Activated CD8-positive, alpha-beta T cell treated with anti-CD3 and anti-CD28 coated beads for 36 hours (primary cell): ENCODE measurements around the gene CDK10. TPM values are rescaled to one million over a fixed set of nuclear protein-coding genes. Genes with fewer than 3 reads are reported as not detected.

Experiments
- ATAC-seq: fragments of 200-7000 bp; cut with Tn5 transposase; one replicate; pipeline ENCODE4 v1.10.0; 2021; ENCODE audit warnings: mild to moderate bottlenecking, moderate library complexity
- CTCF ChIA-PET: fragments of 350-600 bp; sonication (Branson Sonifier 250); formaldehyde crosslinking; loops from one replicate; lab custom pipeline; 2021; ENCODE audit warnings: antibody characterized with exemption; lab: Charles Lee
- POLR2A ChIA-PET: fragments of 350-600 bp; sonication (Branson Sonifier 250); formaldehyde crosslinking; loops from one replicate; lab custom pipeline; 2021; ENCODE audit warnings: antibody characterized with exemption; lab: Charles Lee
- DNase-seq: peaks from one replicate; pipeline ENCODE4 v3.0.0-alpha.2; 2020
- H3K27ac Mint-ChIP-seq: one replicate; pipeline ENCODE4 v1.8.0; 2021; ENCODE audit warnings: mild to moderate bottlenecking, mixed read lengths
- H3K27me3 Mint-ChIP-seq: one replicate; pipeline ENCODE4 v1.8.0; 2021; ENCODE audit warnings: mixed read lengths
- H3K36me3 Mint-ChIP-seq: one replicate; pipeline ENCODE4 v1.8.0; 2021; ENCODE audit warnings: low read depth, mixed read lengths
- H3K4me1 Mint-ChIP-seq: one replicate; pipeline ENCODE4 v1.8.0; 2021; ENCODE audit warnings: low read depth, mixed read lengths
- H3K4me3 Mint-ChIP-seq: one replicate; pipeline ENCODE4 v1.8.0; 2021; ENCODE audit warnings: mild to moderate bottlenecking, moderate library complexity, mixed read lengths
- H3K9me3 Mint-ChIP-seq: one replicate; pipeline ENCODE4 v1.8.0; 2021; ENCODE audit warnings: mixed read lengths
- CTCF ChIP-seq: fragments of 200-600 bp; IDR thresholded peaks from one replicate; pipeline ENCODE4 v1.8.0; 2022; ENCODE audit warnings: antibody characterized with exemption, mild to moderate bottlenecking
- intact Hi-C: fragments of 100-400 bp; cut with micrococcal nuclease; formaldehyde crosslinking; loops from one replicate; pipeline ENCODE4 v1.10.0; 2022
- total RNA-seq, 2 experiments: library from RNA; stranded (reverse); gene quantifications; one replicate each; pipeline ENCODE4 v1.2.3, GENCODE V29; 2021

The CDK10 gene
- total RNA-seq, 2 experiments from 2014 or later, result 85.8 to 98.6 TPM

GRCh38 chr16:89646906-89647305 is 39.6 kb upstream of the CDK10 start:
- H3K9me3 Mint-ChIP-seq, result no peaks in the 10 kb centered on the region
- H3K27ac Mint-ChIP-seq, result no peak overlapping the region
- no peaks in the 10 kb centered on the region for H3K4me1 Mint-ChIP-seq
- POLR2A ChIA-PET, result no interaction called here
- intact Hi-C loops, result no loop called here
- H3K27me3 Mint-ChIP-seq, result no peaks in the 10 kb centered on the region
- ATAC-seq, result no peak
- DNase-seq, result no peak
- H3K36me3 Mint-ChIP-seq, result peaks cover 29% of the 10 kb centered on the region
- TF ChIP-seq CTCF, result no peak
- no peak overlapping the region for H3K4me3 Mint-ChIP-seq
- CTCF ChIA-PET, result no interaction called here

GRCh38 chr16:89651584-89651983 is 34.9 kb upstream of the CDK10 start:
- H3K4me3 Mint-ChIP-seq, result no peak overlapping the region
- POLR2A ChIA-PET, result interaction anchor here (1.0 to 1.2 kb wide), 2 partner anchors 11 to 107 kb away, joined by 4 to 5 read pairs; no protein-coding TSS in a partner anchor
- CTCF ChIA-PET, result interaction anchor here (1.2 kb wide), 1 partner anchor 15 kb away, joined by 5 read pairs; no protein-coding TSS in a partner anchor
- H3K4me1 Mint-ChIP-seq, result peaks cover 20% of the 10 kb centered on the region
- TF ChIP-seq CTCF, result no peak
- no peak overlapping the region for H3K27ac Mint-ChIP-seq
- DNase-seq, result no peak
- ATAC-seq, result no peak
- H3K36me3 Mint-ChIP-seq, result peaks cover 18% of the 10 kb centered on the region
- H3K27me3 Mint-ChIP-seq, result no peaks in the 10 kb centered on the region
- intact Hi-C loops, result no loop called here
- H3K9me3 Mint-ChIP-seq, result no peaks in the 10 kb centered on the region

GRCh38 chr16:89653656-89654295 is 32.7 kb upstream of the CDK10 start:
- ChIA-PET CTCF (no interaction called here), POLR2A (interaction anchor here (1.0 kb wide), 1 partner anchor 46 kb away, joined by 3 read pairs; no protein-coding TSS in a partner anchor)
- ATAC-seq, result no peak
- Mint-ChIP-seq H3K36me3 (peaks cover 9% of the 10 kb centered on the region), H3K27ac (no peak overlapping the region), H3K9me3 (no peaks in the 10 kb centered on the region), H3K4me1 (peaks cover 26% of the 10 kb centered on the region), H3K4me3 (no peak overlapping the region), H3K27me3 (no peaks in the 10 kb centered on the region)
- DNase-seq, result no peak
- no peak for TF ChIP-seq CTCF
- intact Hi-C loops, result no loop called here

GRCh38 chr16:89655062-89655643 is 31.3 kb upstream of the CDK10 start:
- Mint-ChIP-seq H3K4me3 (peak overlapping the region; percentile 18), H3K36me3 (peaks cover 9% of the 10 kb centered on the region), H3K9me3 (no peaks in the 10 kb centered on the region), H3K27me3 (no peaks in the 10 kb centered on the region), H3K27ac (peak overlapping the region; percentile 15), H3K4me1 (peaks cover 29% of the 10 kb centered on the region)
- DNase-seq, result no peak
- ChIA-PET CTCF (no interaction called here), POLR2A (no interaction called here)
- intact Hi-C loops, result no loop called here
- no peak for TF ChIP-seq CTCF
- ATAC-seq, result no peak
